HCT116 (cell line): ENCODE data around the gene SPATA20. TPM values are rescaled to one million over a fixed set of nuclear protein-coding genes. Genes with fewer than 3 reads are reported as not detected.

Experiments used
- ATAC-seq: fragments of 200-7000 bp; cut with Tn5 transposase; 2 replicates; pipeline ENCODE4 v1.9.1; 2020; ENCODE audit warnings: mild to moderate bottlenecking, moderate library complexity
- BruUV-seq: library from RNA; stranded (reverse); fragments of 400-500 nt; replicated peaks from 2 replicates; lab custom pipeline; 2021; lab: Mats Ljungman, UMichigan
- CTCF ChIA-PET: fragments of 300-600 bp; sonication (Branson Sonifier 250); formaldehyde crosslinking; loops from one replicate; lab custom pipeline; 2021; ENCODE audit warnings: antibody characterized with exemption; lab: Charles Lee
- POLR2A ChIA-PET: fragments of 300-600, 350-600 bp; sonication (Branson Sonifier 250); formaldehyde crosslinking; loops from one replicate; lab custom pipeline; 2021; ENCODE audit warnings: antibody characterized with exemption; lab: Charles Lee
- RAD21 ChIA-PET, 2 experiments: fragments of 300-600 bp; sonication (Branson Sonifier 250); formaldehyde crosslinking; loops; one replicate each; lab custom pipeline; 2023; ENCODE audit warnings: low total read pairs in 2 of 2; ENCODE audit not compliant: uncharacterized antibody in 2 of 2, unreplicated experiment in 2 of 2, low non-redundant PET in 1 of 2; lab: Charles Lee
- DNase-seq: peaks from one replicate; pipeline ENCODE4 v3.0.0-alpha.2; 2010; ENCODE audit warnings: low read depth, low spot score
- H2AFZ ChIP-seq: fragments of 200-600 bp; shearing (Covaris generic), sonication (generic); 2 replicates; pipeline ENCODE4 v1.6.1; 2017; ENCODE audit warnings: low read depth, mixed run types, mixed read lengths, antibody characterized with exemption, low read length; ENCODE audit not compliant: poor library complexity, severe bottlenecking
- H3K27ac ChIP-seq: 2 replicates; pipeline ENCODE4 v1.5.1; 2012; ENCODE audit warnings: low read depth, low read length
- H3K27me3 ChIP-seq: fragments of 200-600 bp; sonication (generic); 2 replicates; pipeline ENCODE4 v1.6.1; 2016; ENCODE audit warnings: mixed run types, low read length, mixed read lengths; ENCODE audit not compliant: insufficient read depth
- H3K36me3 ChIP-seq, 2 experiments: fragments of 200-500 bp in 1 of 2; fragments of 200-600 bp in 1 of 2; sonication (Bioruptor generic) in 1 of 2; sonication (generic) in 1 of 2; 2 replicates each; pipeline versions ENCODE4 v1.5.1 to v1.6.1; 2014 to 2016; ENCODE audit warnings: low read length in 2 of 2, inconsistent platforms in 1 of 2, mixed read lengths in 1 of 2, mixed run types in 1 of 2; ENCODE audit not compliant: insufficient read depth in 2 of 2, control insufficient read depth in 1 of 2
- H3K4me1 ChIP-seq, 2 experiments: fragments of 200-600 bp in 1 of 2; sonication (generic) in 1 of 2; 2 replicates each; pipeline versions ENCODE4 v1.5.1 to v1.6.1; 2012 to 2017; ENCODE audit warnings: low read length in 2 of 2, inconsistent platforms in 1 of 2, mild to moderate bottlenecking in 1 of 2, mixed read lengths in 1 of 2, mixed run types in 1 of 2, moderate library complexity in 1 of 2; ENCODE audit not compliant: insufficient read depth in 2 of 2, control insufficient read depth in 1 of 2
- H3K4me2 ChIP-seq: fragments of 200-600 bp; sonication (generic); 2 replicates; pipeline ENCODE4 v1.6.1; 2017; ENCODE audit warnings: mixed run types, low read length, mixed read lengths
- H3K4me3 ChIP-seq, 2 experiments: fragments of 200-600 bp in 1 of 2; sonication (generic) in 1 of 2; replicated peaks in 1 of 2; 2 replicates each; pipeline ENCODE4 v1.5.1; 2011 to 2016; ENCODE audit warnings: low read length in 2 of 2, control low read depth in 1 of 2, low read depth in 1 of 2, mild to moderate bottlenecking in 1 of 2, mixed read lengths in 1 of 2, mixed run types in 1 of 2
- H3K79me2 ChIP-seq: fragments of 200-600 bp; sonication (generic); 2 replicates; pipeline ENCODE4 v1.6.1; 2017; ENCODE audit warnings: mild to moderate bottlenecking, mixed run types, low read length, moderate library complexity, mixed read lengths; ENCODE audit not compliant: insufficient read depth
- H3K9ac ChIP-seq: fragments of 200-600 bp; sonication (generic); 2 replicates; pipeline ENCODE4 v1.6.1; 2016; ENCODE audit warnings: low read length, mixed read lengths
- H3K9me2 ChIP-seq: fragments of 200-600 bp; sonication (generic), shearing (Covaris generic); 2 replicates; pipeline ENCODE4 v1.6.1; 2017; ENCODE audit warnings: mixed run types, mild to moderate bottlenecking, moderate library complexity; ENCODE audit not compliant: insufficient read depth
- H3K9me3 ChIP-seq, 2 experiments: fragments of 200-500 bp in 1 of 2; fragments of 200-600 bp in 1 of 2; sonication (Bioruptor generic) in 1 of 2; sonication (generic) in 1 of 2; 2 replicates each; pipeline ENCODE4 v1.6.1; 2014 to 2017; ENCODE audit warnings: low read length in 2 of 2, mixed read lengths in 2 of 2, inconsistent platforms in 1 of 2, low read depth in 1 of 2, mild to moderate bottlenecking in 1 of 2, mixed run types in 1 of 2, moderate library complexity in 1 of 2; ENCODE audit not compliant: control insufficient read depth in 1 of 2, insufficient read depth in 1 of 2
- H4K20me1 ChIP-seq: fragments of 200-600 bp; sonication (generic), shearing (Covaris generic); 2 replicates; pipeline ENCODE4 v1.6.1; 2017; ENCODE audit warnings: mixed run types, mild to moderate bottlenecking, moderate library complexity; ENCODE audit not compliant: insufficient read depth
- EGR1 ChIP-seq: IDR thresholded peaks from 2 replicates; pipeline ENCODE4 v1.6.1; 2012; ENCODE audit warnings: low read depth
- EZH2 ChIP-seq: fragments of 200-600 bp; sonication (generic); IDR thresholded peaks from 2 replicates; pipeline ENCODE4 v1.6.1; 2017; ENCODE audit warnings: antibody characterized with exemption, mixed run types
- EZH2phosphoT487 ChIP-seq: fragments of 200-600 bp; IDR thresholded peaks from 2 replicates; pipeline ENCODE4 v1.6.1; 2018; ENCODE audit warnings: antibody characterized with exemption, borderline replicate concordance
- FOSL1 ChIP-seq: IDR thresholded peaks from 2 replicates; pipeline ENCODE4 v1.6.1; 2012; ENCODE audit warnings: low read depth
- POLR2A ChIP-seq: IDR thresholded peaks from 2 replicates; pipeline ENCODE4 v1.7.0; 2011; ENCODE audit warnings: borderline replicate concordance; ENCODE audit not compliant: insufficient read depth, insufficient read length; ENCODE audit errors: extremely low read depth
- RAD21 ChIP-seq: IDR thresholded peaks from 2 replicates; pipeline ENCODE4 v1.6.1; 2012; ENCODE audit warnings: low read depth, mild to moderate bottlenecking
- SIN3A ChIP-seq: IDR thresholded peaks from 2 replicates; pipeline ENCODE4 v1.6.1; 2012; ENCODE audit warnings: low read depth
- SP1 ChIP-seq: IDR thresholded peaks from 2 replicates; pipeline ENCODE4 v1.6.1; 2012; ENCODE audit warnings: low read depth
- SRF ChIP-seq: IDR thresholded peaks from 2 replicates; pipeline ENCODE4 v1.6.1; 2012; ENCODE audit warnings: low read depth
- TCF7L2 ChIP-seq: IDR thresholded peaks from 2 replicates; pipeline ENCODE4 v1.7.0; 2011; ENCODE audit warnings: borderline replicate concordance, inconsistent platforms; ENCODE audit not compliant: insufficient read depth, insufficient read length; ENCODE audit errors: extremely low read depth
- YY1 ChIP-seq: IDR thresholded peaks from 2 replicates; pipeline ENCODE4 v1.6.1; 2011; ENCODE audit warnings: low read length, low read depth, moderate library complexity, mild to moderate bottlenecking; ENCODE audit not compliant: insufficient replicate concordance; ENCODE audit errors: extremely low read depth
- ZFX ChIP-seq: fragments of 450-650 bp; IDR thresholded peaks from 2 replicates; pipeline ENCODE4 v1.6.1; 2017
- intact Hi-C: fragments of 100-400 bp; cut with micrococcal nuclease; formaldehyde crosslinking; loops from 2 replicates; pipeline ENCODE4 v1.10.0; 2022
- total RNA-seq: library from RNA; stranded (reverse); gene quantifications from one replicate; pipeline ENCODE4 v1.2.1, GENCODE V29; 2021; ENCODE audit not compliant: unreplicated experiment
- TF ChIP-seq, protein P1 (sequence below): IDR thresholded peaks from 2 replicates; pipeline ENCODE4 v1.6.1; 2011; ENCODE audit warnings: mild to moderate bottlenecking, low read length, moderate library complexity; ENCODE audit not compliant: insufficient replicate concordance; ENCODE audit errors: extremely low read depth
- TF ChIP-seq, protein P2 (sequence below), 3 experiments: fragments of 200-600 bp in 1 of 3; sonication (generic) in 1 of 3; IDR thresholded peaks in 2 of 3; conservative IDR thresholded peaks in 1 of 3; 2 replicates each; pipeline ENCODE4 v1.5.1; 2012 to 2017; ENCODE audit warnings: low read depth in 2 of 3, low read length in 2 of 3, antibody characterized with exemption in 1 of 3, borderline replicate concordance in 1 of 3, control low read depth in 1 of 3, mild to moderate bottlenecking in 1 of 3, mixed read lengths in 1 of 3, mixed run types in 1 of 3, moderate library complexity in 1 of 3; ENCODE audit not compliant: insufficient read depth in 1 of 3
- TF ChIP-seq, protein P3 (sequence below): IDR thresholded peaks from 2 replicates; pipeline ENCODE4 v1.6.1; 2012; ENCODE audit warnings: low read depth

SPATA20 gene
- total RNA-seq, 1 experiment from 2014 or later: 57.5 TPM

- no peak for TF ChIP-seq TCF7L2
Observed at GRCh38 chr17:50554201-50554600, 7.2 kb downstream of the SPATA20 start (continued).

DNA sequence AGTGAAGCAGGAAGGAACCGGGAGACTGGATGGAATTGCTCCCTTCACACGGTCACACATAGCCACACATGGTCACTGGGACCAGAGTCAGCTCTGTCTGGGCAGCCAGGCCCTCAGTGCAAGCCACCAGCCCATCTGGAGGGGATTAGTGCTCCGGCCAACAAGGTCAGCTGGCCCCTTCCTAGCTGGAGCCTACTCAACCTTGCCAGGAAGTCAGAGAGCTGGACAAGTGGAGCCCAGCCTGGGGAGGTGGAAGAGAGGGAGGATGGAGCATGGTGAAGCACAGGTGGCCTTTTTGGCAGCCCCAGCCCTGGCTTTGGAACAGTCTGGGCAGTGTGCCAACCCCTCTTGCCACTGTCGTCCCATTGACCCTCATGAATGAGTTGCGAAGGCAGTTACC lies 9.8 kb downstream of the SPATA20 start:
- no peaks in the 10 kb centered on the region for H3K79me2 ChIP-seq
- DNase-seq (no peak), ATAC-seq (no peak)
- intact Hi-C loops: no loop called here
- no peaks in the 10 kb centered on the region for H3K9me3 ChIP-seq
- H3K4me3 ChIP-seq: no peak overlapping the region
- H4K20me1 ChIP-seq: no peaks in the 10 kb centered on the region
- H3K4me2 ChIP-seq: no peak overlapping the region
- H3K4me1 ChIP-seq: peaks cover 6 to 18% of the 10 kb centered on the region in 2 experiments; a peak in 3 of 4 replicates
- POLR2A ChIA-PET: interaction anchor here (0.8 kb wide), 1 partner anchor 74 kb away, joined by 3 read pairs; no protein-coding TSS in a partner anchor
- RAD21 ChIA-PET: no interaction called here
- H3K27me3 ChIP-seq: no peaks in the 10 kb centered on the region
- CTCF ChIA-PET: interaction anchor here (0.8 kb wide), 1 partner anchor 74 kb away, joined by 3 read pairs; no protein-coding TSS in a partner anchor
- H3K36me3 ChIP-seq: no peaks in the 10 kb centered on the region
- H3K9me2 ChIP-seq: no peaks in the 10 kb centered on the region
- no peak overlapping the region for H3K27ac ChIP-seq
- no peak overlapping the region for H3K9ac ChIP-seq
- H2AFZ ChIP-seq: no peak overlapping the region
- BruUV-seq: no TSS peak
- TF ChIP-seq FOSL1: no peak
- TF ChIP-seq, protein P1, sequence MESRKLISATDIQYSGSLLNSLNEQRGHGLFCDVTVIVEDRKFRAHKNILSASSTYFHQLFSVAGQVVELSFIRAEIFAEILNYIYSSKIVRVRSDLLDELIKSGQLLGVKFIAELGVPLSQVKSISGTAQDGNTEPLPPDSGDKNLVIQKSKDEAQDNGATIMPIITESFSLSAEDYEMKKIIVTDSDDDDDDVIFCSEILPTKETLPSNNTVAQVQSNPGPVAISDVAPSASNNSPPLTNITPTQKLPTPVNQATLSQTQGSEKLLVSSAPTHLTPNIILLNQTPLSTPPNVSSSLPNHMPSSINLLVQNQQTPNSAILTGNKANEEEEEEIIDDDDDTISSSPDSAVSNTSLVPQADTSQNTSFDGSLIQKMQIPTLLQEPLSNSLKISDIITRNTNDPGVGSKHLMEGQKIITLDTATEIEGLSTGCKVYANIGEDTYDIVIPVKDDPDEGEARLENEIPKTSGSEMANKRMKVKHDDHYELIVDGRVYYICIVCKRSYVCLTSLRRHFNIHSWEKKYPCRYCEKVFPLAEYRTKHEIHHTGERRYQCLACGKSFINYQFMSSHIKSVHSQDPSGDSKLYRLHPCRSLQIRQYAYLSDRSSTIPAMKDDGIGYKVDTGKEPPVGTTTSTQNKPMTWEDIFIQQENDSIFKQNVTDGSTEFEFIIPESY: no peak
- no peak for TF ChIP-seq RAD21
- TF ChIP-seq EGR1: no peak
- TF ChIP-seq, protein P2, sequence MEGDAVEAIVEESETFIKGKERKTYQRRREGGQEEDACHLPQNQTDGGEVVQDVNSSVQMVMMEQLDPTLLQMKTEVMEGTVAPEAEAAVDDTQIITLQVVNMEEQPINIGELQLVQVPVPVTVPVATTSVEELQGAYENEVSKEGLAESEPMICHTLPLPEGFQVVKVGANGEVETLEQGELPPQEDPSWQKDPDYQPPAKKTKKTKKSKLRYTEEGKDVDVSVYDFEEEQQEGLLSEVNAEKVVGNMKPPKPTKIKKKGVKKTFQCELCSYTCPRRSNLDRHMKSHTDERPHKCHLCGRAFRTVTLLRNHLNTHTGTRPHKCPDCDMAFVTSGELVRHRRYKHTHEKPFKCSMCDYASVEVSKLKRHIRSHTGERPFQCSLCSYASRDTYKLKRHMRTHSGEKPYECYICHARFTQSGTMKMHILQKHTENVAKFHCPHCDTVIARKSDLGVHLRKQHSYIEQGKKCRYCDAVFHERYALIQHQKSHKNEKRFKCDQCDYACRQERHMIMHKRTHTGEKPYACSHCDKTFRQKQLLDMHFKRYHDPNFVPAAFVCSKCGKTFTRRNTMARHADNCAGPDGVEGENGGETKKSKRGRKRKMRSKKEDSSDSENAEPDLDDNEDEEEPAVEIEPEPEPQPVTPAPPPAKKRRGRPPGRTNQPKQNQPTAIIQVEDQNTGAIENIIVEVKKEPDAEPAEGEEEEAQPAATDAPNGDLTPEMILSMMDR (IDR thresholded peaks at IDR 0.05 in 2 of 3, conservative IDR thresholded peaks at IDR 0.05 in 1 of 3; ENCODE audit: borderline replicate concordance in 1 of 3, insufficient read depth in 1 of 3, low read depth in 2 of 3, low read length in 2 of 3): no peak
- no peak for TF ChIP-seq TCF7L2
- TF ChIP-seq POLR2A: no peak
- TF ChIP-seq, protein P3, sequence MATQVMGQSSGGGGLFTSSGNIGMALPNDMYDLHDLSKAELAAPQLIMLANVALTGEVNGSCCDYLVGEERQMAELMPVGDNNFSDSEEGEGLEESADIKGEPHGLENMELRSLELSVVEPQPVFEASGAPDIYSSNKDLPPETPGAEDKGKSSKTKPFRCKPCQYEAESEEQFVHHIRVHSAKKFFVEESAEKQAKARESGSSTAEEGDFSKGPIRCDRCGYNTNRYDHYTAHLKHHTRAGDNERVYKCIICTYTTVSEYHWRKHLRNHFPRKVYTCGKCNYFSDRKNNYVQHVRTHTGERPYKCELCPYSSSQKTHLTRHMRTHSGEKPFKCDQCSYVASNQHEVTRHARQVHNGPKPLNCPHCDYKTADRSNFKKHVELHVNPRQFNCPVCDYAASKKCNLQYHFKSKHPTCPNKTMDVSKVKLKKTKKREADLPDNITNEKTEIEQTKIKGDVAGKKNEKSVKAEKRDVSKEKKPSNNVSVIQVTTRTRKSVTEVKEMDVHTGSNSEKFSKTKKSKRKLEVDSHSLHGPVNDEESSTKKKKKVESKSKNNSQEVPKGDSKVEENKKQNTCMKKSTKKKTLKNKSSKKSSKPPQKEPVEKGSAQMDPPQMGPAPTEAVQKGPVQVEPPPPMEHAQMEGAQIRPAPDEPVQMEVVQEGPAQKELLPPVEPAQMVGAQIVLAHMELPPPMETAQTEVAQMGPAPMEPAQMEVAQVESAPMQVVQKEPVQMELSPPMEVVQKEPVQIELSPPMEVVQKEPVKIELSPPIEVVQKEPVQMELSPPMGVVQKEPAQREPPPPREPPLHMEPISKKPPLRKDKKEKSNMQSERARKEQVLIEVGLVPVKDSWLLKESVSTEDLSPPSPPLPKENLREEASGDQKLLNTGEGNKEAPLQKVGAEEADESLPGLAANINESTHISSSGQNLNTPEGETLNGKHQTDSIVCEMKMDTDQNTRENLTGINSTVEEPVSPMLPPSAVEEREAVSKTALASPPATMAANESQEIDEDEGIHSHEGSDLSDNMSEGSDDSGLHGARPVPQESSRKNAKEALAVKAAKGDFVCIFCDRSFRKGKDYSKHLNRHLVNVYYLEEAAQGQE: no peak
- TF ChIP-seq YY1: no peak
- TF ChIP-seq SRF: no peak
- TF ChIP-seq SIN3A: no peak
- no peak for TF ChIP-seq EZH2
- no peak for TF ChIP-seq ZFX
- no peak for TF ChIP-seq EZH2phosphoT487
- no peak for TF ChIP-seq SP1
- TF ChIP-seq, all 23 proteins: peak for 0
